DOHH2 (cell line): ENCODE data around the gene TGFB2.

Source experiments
- EZH2phosphoT487 ChIP-seq: fragments of 200-600 bp; sonication (generic); IDR thresholded peaks from 2 replicates; pipeline ENCODE4 v1.6.1; 2017; ENCODE audit warnings: borderline replicate concordance, mild to moderate bottlenecking, antibody characterized with exemption, low read length, moderate library complexity, mixed read lengths
- TF ChIP-seq, protein P1 (sequence below): fragments of 200-600 bp; sonication (generic); IDR thresholded peaks from one replicate; pipeline ENCODE4 v1.5.1; 2014; ENCODE audit warnings: antibody characterized with exemption, mild to moderate bottlenecking, low read depth, low read length; ENCODE audit not compliant: poor library complexity, severe bottlenecking

DNA sequence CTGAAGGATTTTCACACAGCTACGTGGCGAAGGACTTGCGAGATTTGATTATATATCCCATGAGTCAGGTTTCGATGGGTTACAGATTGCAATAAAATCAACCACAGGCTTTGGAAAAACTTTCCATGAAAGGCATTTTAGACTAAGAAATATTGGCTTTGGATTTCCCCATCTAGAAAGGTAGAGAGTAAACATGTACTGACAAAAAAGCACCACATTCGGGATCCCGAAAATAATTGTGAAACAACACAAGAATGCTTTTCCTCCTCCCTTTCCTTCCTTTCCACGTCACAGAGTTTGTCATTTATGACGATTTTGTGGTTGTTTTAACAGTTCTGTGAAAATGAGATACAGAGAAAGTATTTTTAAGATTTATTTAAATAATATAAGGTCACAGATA lies 38.5 kb downstream of the TGFB2 start:
- TF ChIP-seq, protein P1, sequence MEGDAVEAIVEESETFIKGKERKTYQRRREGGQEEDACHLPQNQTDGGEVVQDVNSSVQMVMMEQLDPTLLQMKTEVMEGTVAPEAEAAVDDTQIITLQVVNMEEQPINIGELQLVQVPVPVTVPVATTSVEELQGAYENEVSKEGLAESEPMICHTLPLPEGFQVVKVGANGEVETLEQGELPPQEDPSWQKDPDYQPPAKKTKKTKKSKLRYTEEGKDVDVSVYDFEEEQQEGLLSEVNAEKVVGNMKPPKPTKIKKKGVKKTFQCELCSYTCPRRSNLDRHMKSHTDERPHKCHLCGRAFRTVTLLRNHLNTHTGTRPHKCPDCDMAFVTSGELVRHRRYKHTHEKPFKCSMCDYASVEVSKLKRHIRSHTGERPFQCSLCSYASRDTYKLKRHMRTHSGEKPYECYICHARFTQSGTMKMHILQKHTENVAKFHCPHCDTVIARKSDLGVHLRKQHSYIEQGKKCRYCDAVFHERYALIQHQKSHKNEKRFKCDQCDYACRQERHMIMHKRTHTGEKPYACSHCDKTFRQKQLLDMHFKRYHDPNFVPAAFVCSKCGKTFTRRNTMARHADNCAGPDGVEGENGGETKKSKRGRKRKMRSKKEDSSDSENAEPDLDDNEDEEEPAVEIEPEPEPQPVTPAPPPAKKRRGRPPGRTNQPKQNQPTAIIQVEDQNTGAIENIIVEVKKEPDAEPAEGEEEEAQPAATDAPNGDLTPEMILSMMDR = no peak
- no peak for TF ChIP-seq EZH2phosphoT487
